Lower leg skin (tissue), 3 donors: ENCODE results near the gene MED14.

Experiments
- POLR2A ChIP-seq, 2 donors: fragments of 450-650 bp; IDR thresholded peaks; one replicate each; pipeline ENCODE4 v1.6.1; 2016 to 2017; ENCODE audit warnings: antibody characterized with exemption in 2 of 2, mild to moderate bottlenecking in 1 of 2, moderate library complexity in 1 of 2
- TF ChIP-seq, protein P1 (sequence below), 3 donors: fragments of 450-650 bp; IDR thresholded peaks; one replicate each; pipeline ENCODE4 v1.5.1; 2016; ENCODE audit warnings: antibody characterized with exemption in 3 of 3, mild to moderate bottlenecking in 3 of 3, moderate library complexity in 2 of 3

DNA sequence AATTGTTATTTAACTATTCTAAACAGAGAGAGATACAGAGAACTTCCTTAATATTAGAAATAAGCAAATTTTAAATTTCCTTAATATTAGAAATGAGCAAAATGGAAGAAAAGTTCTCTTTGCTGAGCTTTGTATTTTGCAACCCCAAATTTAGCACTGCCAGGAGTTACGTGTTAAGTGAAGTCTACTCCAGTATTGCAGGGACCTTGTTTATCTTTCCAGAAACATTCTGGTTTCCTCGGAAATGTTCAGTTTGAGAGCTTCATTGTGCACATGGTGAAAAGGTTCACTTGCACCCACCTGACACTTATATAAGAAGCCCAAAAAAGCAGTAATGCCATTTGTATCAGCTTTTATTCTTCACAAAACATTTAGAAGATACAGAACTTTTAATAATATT, 81.8 kb downstream of the MED14 start:
- TF ChIP-seq, protein P1, sequence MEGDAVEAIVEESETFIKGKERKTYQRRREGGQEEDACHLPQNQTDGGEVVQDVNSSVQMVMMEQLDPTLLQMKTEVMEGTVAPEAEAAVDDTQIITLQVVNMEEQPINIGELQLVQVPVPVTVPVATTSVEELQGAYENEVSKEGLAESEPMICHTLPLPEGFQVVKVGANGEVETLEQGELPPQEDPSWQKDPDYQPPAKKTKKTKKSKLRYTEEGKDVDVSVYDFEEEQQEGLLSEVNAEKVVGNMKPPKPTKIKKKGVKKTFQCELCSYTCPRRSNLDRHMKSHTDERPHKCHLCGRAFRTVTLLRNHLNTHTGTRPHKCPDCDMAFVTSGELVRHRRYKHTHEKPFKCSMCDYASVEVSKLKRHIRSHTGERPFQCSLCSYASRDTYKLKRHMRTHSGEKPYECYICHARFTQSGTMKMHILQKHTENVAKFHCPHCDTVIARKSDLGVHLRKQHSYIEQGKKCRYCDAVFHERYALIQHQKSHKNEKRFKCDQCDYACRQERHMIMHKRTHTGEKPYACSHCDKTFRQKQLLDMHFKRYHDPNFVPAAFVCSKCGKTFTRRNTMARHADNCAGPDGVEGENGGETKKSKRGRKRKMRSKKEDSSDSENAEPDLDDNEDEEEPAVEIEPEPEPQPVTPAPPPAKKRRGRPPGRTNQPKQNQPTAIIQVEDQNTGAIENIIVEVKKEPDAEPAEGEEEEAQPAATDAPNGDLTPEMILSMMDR (IDR thresholded peaks at IDR 0.05), result no peak
- no peak for TF ChIP-seq POLR2A (IDR thresholded peaks at IDR 0.05)
